Neural cell (in vitro differentiated cells): ENCODE results near the gene TMIGD3. TPM values are rescaled to one million over a fixed set of nuclear protein-coding genes. Genes with fewer than 3 reads are reported as not detected.

Experiments used
- H2AFZ ChIP-seq: fragments of 200-600, 300-800 bp; sonication (generic), shearing (Covaris generic); 2 replicates; pipeline ENCODE4 v1.6.0; 2014; ENCODE audit warnings: low read depth, mild to moderate bottlenecking, antibody characterized with exemption, low read length, moderate library complexity
- H3F3A ChIP-seq: fragments of 200-600 bp; shearing (Covaris generic); 2 replicates; pipeline ENCODE4 v1.6.1; 2016; ENCODE audit warnings: mild to moderate bottlenecking, moderate library complexity, mixed read lengths, antibody characterized with exemption, low read length; ENCODE audit not compliant: insufficient read depth, poor library complexity, severe bottlenecking
- H3K27ac ChIP-seq: fragments of 200-600, 300-800 bp; sonication (generic), shearing (Covaris generic); 2 replicates; pipeline ENCODE4 v1.5.1; 2014; ENCODE audit warnings: mild to moderate bottlenecking, low read length, moderate library complexity
- H3K27me3 ChIP-seq: fragments of 300-800, 200-600 bp; sonication (generic), shearing (Covaris generic); 2 replicates; pipeline ENCODE4 v1.6.0; 2014; ENCODE audit warnings: mild to moderate bottlenecking, low read depth, low read length, moderate library complexity; ENCODE audit not compliant: insufficient read depth
- H3K36me3 ChIP-seq: fragments of 300-800, 200-600 bp; sonication (generic), shearing (Covaris generic); 2 replicates; pipeline ENCODE4 v1.5.1; 2014; ENCODE audit warnings: mild to moderate bottlenecking, antibody characterized with exemption, low read length, moderate library complexity; ENCODE audit not compliant: insufficient read depth
- H3K4me2 ChIP-seq: fragments of 300-800, 200-600 bp; sonication (generic), shearing (Covaris generic); 2 replicates; pipeline ENCODE4 v1.6.0; 2014; ENCODE audit warnings: mild to moderate bottlenecking, low read length
- H3K4me3 ChIP-seq: fragments of 300-800, 200-600 bp; sonication (generic), shearing (Covaris generic); 2 replicates; pipeline ENCODE4 v1.5.1; 2014; ENCODE audit warnings: mild to moderate bottlenecking, low read length, moderate library complexity
- H3K79me2 ChIP-seq: fragments of 200-600 bp; shearing (Covaris generic); replicated peaks from 2 replicates; pipeline ENCODE4 v1.6.0; 2014; ENCODE audit warnings: mild to moderate bottlenecking, low read length, moderate library complexity; ENCODE audit not compliant: insufficient read depth
- H3K9ac ChIP-seq: fragments of 300-800, 200-600 bp; sonication (generic), shearing (Covaris generic); 2 replicates; pipeline ENCODE4 v1.6.1; 2016; ENCODE audit warnings: mild to moderate bottlenecking, low read length, mixed read lengths
- H3K9me2 ChIP-seq: fragments of 200-600 bp; shearing (Covaris generic); 2 replicates; pipeline ENCODE4 v1.6.1; 2016; ENCODE audit warnings: mild to moderate bottlenecking, low read length, mixed read lengths; ENCODE audit not compliant: insufficient read depth
- H3K9me3 ChIP-seq: fragments of 200-600, 300-800 bp; sonication (generic), shearing (Covaris generic); 2 replicates; pipeline ENCODE4 v1.6.1; 2016; ENCODE audit warnings: mild to moderate bottlenecking, mixed run types, low read length, moderate library complexity, mixed read lengths
- H4K20me1 ChIP-seq: fragments of 200-600 bp; shearing (Covaris generic); 2 replicates; pipeline ENCODE4 v1.6.1; 2016; ENCODE audit warnings: mild to moderate bottlenecking, mixed run types; ENCODE audit not compliant: insufficient read depth
- EP300 ChIP-seq: fragments of 450-650 bp; conservative IDR thresholded peaks from 2 replicates; pipeline ENCODE4 v1.6.1; 2014; ENCODE audit warnings: antibody characterized with exemption, mild to moderate bottlenecking, moderate library complexity; ENCODE audit not compliant: poor library complexity, severe bottlenecking
- EZH2 ChIP-seq: fragments of 200-600, 300-800 bp; shearing (Covaris generic), sonication (generic); IDR thresholded peaks from 2 replicates; pipeline ENCODE4 v1.6.1; 2014; ENCODE audit warnings: antibody characterized with exemption, low read length, borderline replicate concordance, mild to moderate bottlenecking; ENCODE audit not compliant: insufficient read depth, poor library complexity, severe bottlenecking
- MXI1 ChIP-seq: fragments of 450-650 bp; conservative IDR thresholded peaks from 2 replicates; pipeline ENCODE4 v1.6.1; 2014; ENCODE audit warnings: antibody characterized with exemption, mild to moderate bottlenecking; ENCODE audit not compliant: poor library complexity, severe bottlenecking
- POLR2AphosphoS5 ChIP-seq: IDR thresholded peaks from 2 replicates; pipeline ENCODE4 v1.6.1; 2012
- RAD21 ChIP-seq: fragments of 450-650 bp; conservative IDR thresholded peaks from 2 replicates; pipeline ENCODE4 v1.6.1; 2014; ENCODE audit warnings: antibody characterized with exemption, mild to moderate bottlenecking, moderate library complexity
- SMC3 ChIP-seq: fragments of 450-650 bp; conservative IDR thresholded peaks from 2 replicates; pipeline ENCODE4 v1.6.1; 2014; ENCODE audit warnings: antibody characterized with exemption, mild to moderate bottlenecking, moderate library complexity; ENCODE audit not compliant: poor library complexity
- TAF1 ChIP-seq: IDR thresholded peaks from 2 replicates; pipeline ENCODE4 v1.6.1; 2012; ENCODE audit warnings: low read depth
- polyA plus RNA-seq: library from polyadenylated mRNA; depleted of rRNA; stranded (reverse); fragments of >200 nt; gene quantifications from 2 replicates; pipeline ENCODE4 v1.2.3, GENCODE V29; 2014
- TF ChIP-seq, protein P1 (sequence below): IDR thresholded peaks from 2 replicates; pipeline ENCODE4 v1.6.1; 2012; ENCODE audit warnings: borderline replicate concordance
- TF ChIP-seq, protein P2 (sequence below): fragments of 450-650 bp; IDR thresholded peaks from 2 replicates; pipeline ENCODE4 v1.5.1; 2014; ENCODE audit warnings: antibody characterized with exemption, mild to moderate bottlenecking, moderate library complexity; ENCODE audit not compliant: poor library complexity, severe bottlenecking

TMIGD3 gene
- polyA plus RNA-seq, 1 donor from 2014 or later = not detected

DNA sequence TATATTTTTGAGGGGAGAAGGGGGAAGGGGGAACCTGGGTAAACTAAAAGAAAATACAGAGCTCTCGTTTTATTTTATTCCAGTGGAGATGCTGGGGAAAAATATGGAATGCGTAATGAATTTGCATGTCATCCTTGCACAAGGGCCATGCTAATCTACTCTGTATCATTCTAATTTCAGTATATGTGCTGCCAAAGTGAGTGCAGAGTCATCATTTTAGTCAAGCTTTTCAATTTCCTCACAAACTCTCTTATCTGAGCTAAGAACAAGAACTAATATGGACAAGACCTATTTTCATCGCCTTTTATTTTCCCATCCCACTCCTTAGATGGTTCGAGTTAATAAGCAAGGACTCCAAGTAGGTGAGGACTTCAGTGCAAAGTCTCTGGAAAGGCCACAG lies 13.2 kb downstream of the TMIGD3 start:
- Histone ChIP-seq H4K20me1 (no peaks in the 10 kb centered on the region), H3K27ac (no peak overlapping the region), H3F3A (no peaks in the 10 kb centered on the region), H3K9me2 (no peaks in the 10 kb centered on the region), H3K9me3 (no peaks in the 10 kb centered on the region), H2AFZ (no peak overlapping the region), H3K27me3 (no peaks in the 10 kb centered on the region), H3K4me2 (no peak overlapping the region), H3K79me2 (no peaks in the 10 kb centered on the region), H3K4me3 (no peak overlapping the region), H3K36me3 (no peaks in the 10 kb centered on the region), H3K9ac (no peak overlapping the region)
- no peak for TF ChIP-seq RAD21
- TF ChIP-seq, protein P1, sequence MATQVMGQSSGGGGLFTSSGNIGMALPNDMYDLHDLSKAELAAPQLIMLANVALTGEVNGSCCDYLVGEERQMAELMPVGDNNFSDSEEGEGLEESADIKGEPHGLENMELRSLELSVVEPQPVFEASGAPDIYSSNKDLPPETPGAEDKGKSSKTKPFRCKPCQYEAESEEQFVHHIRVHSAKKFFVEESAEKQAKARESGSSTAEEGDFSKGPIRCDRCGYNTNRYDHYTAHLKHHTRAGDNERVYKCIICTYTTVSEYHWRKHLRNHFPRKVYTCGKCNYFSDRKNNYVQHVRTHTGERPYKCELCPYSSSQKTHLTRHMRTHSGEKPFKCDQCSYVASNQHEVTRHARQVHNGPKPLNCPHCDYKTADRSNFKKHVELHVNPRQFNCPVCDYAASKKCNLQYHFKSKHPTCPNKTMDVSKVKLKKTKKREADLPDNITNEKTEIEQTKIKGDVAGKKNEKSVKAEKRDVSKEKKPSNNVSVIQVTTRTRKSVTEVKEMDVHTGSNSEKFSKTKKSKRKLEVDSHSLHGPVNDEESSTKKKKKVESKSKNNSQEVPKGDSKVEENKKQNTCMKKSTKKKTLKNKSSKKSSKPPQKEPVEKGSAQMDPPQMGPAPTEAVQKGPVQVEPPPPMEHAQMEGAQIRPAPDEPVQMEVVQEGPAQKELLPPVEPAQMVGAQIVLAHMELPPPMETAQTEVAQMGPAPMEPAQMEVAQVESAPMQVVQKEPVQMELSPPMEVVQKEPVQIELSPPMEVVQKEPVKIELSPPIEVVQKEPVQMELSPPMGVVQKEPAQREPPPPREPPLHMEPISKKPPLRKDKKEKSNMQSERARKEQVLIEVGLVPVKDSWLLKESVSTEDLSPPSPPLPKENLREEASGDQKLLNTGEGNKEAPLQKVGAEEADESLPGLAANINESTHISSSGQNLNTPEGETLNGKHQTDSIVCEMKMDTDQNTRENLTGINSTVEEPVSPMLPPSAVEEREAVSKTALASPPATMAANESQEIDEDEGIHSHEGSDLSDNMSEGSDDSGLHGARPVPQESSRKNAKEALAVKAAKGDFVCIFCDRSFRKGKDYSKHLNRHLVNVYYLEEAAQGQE = no peak
- TF ChIP-seq SMC3 = no peak
- no peak for TF ChIP-seq MXI1
- TF ChIP-seq, protein P2, sequence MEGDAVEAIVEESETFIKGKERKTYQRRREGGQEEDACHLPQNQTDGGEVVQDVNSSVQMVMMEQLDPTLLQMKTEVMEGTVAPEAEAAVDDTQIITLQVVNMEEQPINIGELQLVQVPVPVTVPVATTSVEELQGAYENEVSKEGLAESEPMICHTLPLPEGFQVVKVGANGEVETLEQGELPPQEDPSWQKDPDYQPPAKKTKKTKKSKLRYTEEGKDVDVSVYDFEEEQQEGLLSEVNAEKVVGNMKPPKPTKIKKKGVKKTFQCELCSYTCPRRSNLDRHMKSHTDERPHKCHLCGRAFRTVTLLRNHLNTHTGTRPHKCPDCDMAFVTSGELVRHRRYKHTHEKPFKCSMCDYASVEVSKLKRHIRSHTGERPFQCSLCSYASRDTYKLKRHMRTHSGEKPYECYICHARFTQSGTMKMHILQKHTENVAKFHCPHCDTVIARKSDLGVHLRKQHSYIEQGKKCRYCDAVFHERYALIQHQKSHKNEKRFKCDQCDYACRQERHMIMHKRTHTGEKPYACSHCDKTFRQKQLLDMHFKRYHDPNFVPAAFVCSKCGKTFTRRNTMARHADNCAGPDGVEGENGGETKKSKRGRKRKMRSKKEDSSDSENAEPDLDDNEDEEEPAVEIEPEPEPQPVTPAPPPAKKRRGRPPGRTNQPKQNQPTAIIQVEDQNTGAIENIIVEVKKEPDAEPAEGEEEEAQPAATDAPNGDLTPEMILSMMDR = no peak
- no peak for TF ChIP-seq TAF1
- no peak for TF ChIP-seq EZH2
- TF ChIP-seq POLR2AphosphoS5 = no peak
- no peak for TF ChIP-seq EP300

DNA sequence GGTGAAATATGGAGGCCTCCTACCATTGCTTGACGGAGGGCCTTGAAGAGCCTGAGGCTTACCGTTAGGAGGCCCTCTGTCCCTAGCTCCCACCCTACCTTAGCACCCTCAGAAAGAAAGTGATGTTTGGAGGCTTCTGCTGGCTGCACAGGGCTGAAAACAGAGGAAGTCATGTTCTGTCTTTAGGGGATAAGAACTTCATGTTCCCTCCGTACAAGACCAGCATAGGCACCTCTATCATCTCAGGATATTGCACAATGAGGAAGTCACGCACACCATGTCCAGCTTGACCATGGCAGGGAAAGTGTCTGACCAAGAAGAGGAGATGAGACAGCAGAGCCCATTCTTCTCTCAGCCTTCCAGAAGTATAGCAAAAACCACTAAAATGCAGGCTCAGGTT lies 13.8 kb downstream of the TMIGD3 start:
- Histone ChIP-seq H3K27ac (no peak overlapping the region), H2AFZ (no peak overlapping the region), H3K36me3 (no peaks in the 10 kb centered on the region), H3K9me2 (no peaks in the 10 kb centered on the region), H4K20me1 (no peaks in the 10 kb centered on the region), H3K79me2 (no peaks in the 10 kb centered on the region), H3K9ac (no peak overlapping the region), H3K4me2 (no peak overlapping the region), H3K4me3 (no peak overlapping the region), H3F3A (no peaks in the 10 kb centered on the region), H3K27me3 (no peaks in the 10 kb centered on the region), H3K9me3 (no peaks in the 10 kb centered on the region)
- TF ChIP-seq EZH2 (no peak), POLR2AphosphoS5 (no peak), MXI1 (no peak), EP300 (no peak), RAD21 (no peak), SMC3 (no peak), TAF1 (no peak)
- TF ChIP-seq, protein P2 = no peak
- TF ChIP-seq, protein P1 = no peak
